ENCODE data around the gene TTLL13. TPM values are rescaled to one million over a fixed set of nuclear protein-coding genes. Genes with fewer than 3 reads are reported as not detected.
"Not testable (repeated sequence)": the region's sequence is repeated elsewhere in the genome, so short reads cannot be mapped to it uniquely, and the experiment has no call there.

Gene TTLL13
- total RNA-seq, 1 donor from 2014 or later = 0.19 TPM

DNA sequence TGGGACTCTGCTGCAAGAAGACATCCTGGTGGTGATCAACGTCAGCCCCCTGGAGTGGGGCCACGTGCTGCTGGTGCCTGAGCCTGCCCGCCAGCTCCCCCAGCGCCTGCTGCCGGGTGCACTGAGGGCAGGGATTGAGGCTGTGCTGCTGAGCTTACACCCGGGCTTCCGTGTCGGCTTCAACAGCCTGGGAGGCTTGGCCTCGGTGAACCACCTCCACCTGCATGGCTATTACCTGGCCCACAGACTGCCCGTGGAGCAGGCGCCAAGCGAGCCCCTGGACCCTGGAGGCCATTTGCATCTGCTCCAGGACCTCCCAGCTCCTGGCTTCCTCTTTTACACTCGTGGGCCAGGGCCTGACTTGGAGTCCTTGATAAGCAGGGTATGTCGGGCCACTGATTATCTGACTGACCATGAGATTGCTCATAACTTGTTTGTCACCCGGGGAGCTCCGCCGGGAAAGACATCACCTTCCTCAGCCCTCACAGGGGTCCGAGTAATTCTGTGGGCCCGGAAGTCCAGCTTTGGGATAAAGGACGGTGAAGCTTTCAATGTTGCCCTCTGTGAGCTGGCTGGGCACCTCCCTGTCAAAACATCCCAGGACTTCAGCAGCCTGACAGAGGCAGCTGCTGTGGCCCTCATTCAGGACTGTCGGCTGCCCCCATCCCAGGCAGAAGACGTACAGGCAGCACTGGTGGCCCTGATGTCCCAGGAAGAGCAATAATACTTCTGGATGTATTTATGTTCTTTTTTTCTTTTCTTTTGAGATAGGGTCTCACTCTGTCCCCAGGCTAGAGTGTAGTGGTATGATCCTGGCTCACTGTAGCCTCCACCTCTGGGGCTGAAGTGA, 7.8 kb upstream of the TTLL13 start:
- intact Hi-C loops (cut with micrococcal nuclease) = no loop called here
- DNase-seq = peak; percentile 36
- peak overlapping the region; percentile 50 for H3K27ac ChIP-seq (replicated peaks)
- H3K36me3 ChIP-seq = peaks cover 40% of the 10 kb centered on the region
- H3K27me3 ChIP-seq (ENCODE audit: low read depth) = no peaks in the 10 kb centered on the region
- TF ChIP-seq CTCF (IDR thresholded peaks at IDR 0.05; ENCODE audit: borderline replicate concordance) = peak; percentile 20
- no peak overlapping the region for H3K4me3 ChIP-seq
- H3K4me1 ChIP-seq = peaks cover 13% of the 10 kb centered on the region
- no peaks in the 10 kb centered on the region for H3K9me3 ChIP-seq (replicated peaks)

DNA sequence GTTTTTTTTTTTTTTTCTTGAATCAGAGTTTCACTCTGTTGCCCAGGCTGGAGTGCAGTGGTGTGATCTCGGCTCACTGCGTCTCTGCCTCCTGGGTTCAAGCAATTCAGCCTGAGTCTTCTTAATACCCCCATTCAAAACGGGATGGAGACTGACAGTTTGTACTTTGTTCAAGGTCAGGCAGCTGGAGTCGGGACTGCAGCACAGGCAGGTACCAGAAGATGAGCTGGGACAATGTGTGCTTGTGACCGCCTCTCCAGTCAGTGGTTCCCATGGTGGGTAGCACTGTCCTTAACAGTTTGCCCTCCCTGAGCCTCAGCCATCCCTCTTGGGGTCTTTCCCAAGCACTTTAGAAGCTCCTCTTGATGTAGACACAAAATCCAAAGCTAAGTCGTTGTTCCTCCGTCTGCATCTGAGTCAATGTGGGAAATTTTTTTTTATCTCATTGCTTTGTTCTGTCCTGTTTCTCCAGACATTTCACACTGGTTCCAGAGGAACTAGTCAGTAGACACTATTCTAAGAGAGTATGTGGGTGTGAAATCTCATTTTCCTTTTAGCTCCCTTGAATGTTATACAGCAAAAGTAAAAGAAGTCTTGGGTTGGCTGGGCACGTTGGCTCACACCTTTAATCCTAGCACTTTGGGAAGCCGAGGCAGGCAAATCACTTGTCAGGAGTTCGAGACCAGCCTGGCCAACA, 5.3 kb upstream of the TTLL13 start:
- TF ChIP-seq CTCF (IDR thresholded peaks at IDR 0.05; ENCODE audit: borderline replicate concordance) = no peak
- Histone ChIP-seq H3K4me3 (no peak overlapping the region), H3K9me3 (replicated peaks) (no peaks in the 10 kb centered on the region), H3K4me1 (peaks cover 26% of the 10 kb centered on the region), H3K27ac (replicated peaks) (no peak overlapping the region), H3K36me3 (peaks cover 15% of the 10 kb centered on the region), H3K27me3 (ENCODE audit: low read depth) (no peaks in the 10 kb centered on the region)
- intact Hi-C loops (cut with micrococcal nuclease) = no loop called here
- DNase-seq = no peak

- peak overlapping the region; percentile 87 for H3K27ac ChIP-seq (replicated peaks)
- TF ChIP-seq CTCF (IDR thresholded peaks at IDR 0.05; ENCODE audit: borderline replicate concordance) = no peak
- no peaks in the 10 kb centered on the region for H3K9me3 ChIP-seq (replicated peaks)
- H3K4me3 ChIP-seq = peak overlapping the region; percentile 72
- no peaks in the 10 kb centered on the region for H3K36me3 ChIP-seq
- no peaks in the 10 kb centered on the region for H3K27me3 ChIP-seq (ENCODE audit: low read depth)
- peaks cover 24% of the 10 kb centered on the region for H3K4me1 ChIP-seq
- no peak for DNase-seq
- intact Hi-C loops (cut with micrococcal nuclease) = no loop called here
Measured at GRCh38 chr15:90248789-90249202, 560 bp upstream of the TTLL13 start.

GRCh38 chr15:90257776-90258175, 8.4 kb downstream of the TTLL13 start:
- no peak for DNase-seq
- H3K4me3 ChIP-seq = no peak overlapping the region
- H3K36me3 ChIP-seq = no peaks in the 10 kb centered on the region
- intact Hi-C loops (cut with micrococcal nuclease) = no loop called here
- H3K4me1 ChIP-seq = no peaks in the 10 kb centered on the region
- H3K9me3 ChIP-seq (replicated peaks) = no peaks in the 10 kb centered on the region
- no peak overlapping the region for H3K27ac ChIP-seq (replicated peaks)
- no peak for TF ChIP-seq CTCF (IDR thresholded peaks at IDR 0.05; ENCODE audit: borderline replicate concordance)
- H3K27me3 ChIP-seq (ENCODE audit: low read depth) = no peaks in the 10 kb centered on the region

- DNase-seq = no peak
- Histone ChIP-seq H3K4me3 (no peak overlapping the region), H3K27ac (replicated peaks) (no peak overlapping the region), H3K4me1 (peaks cover 8% of the 10 kb centered on the region), H3K27me3 (ENCODE audit: low read depth) (no peaks in the 10 kb centered on the region), H3K9me3 (replicated peaks) (no peaks in the 10 kb centered on the region), H3K36me3 (no peaks in the 10 kb centered on the region)
- intact Hi-C loops (cut with micrococcal nuclease) = no loop called here
- no peak for TF ChIP-seq CTCF (IDR thresholded peaks at IDR 0.05; ENCODE audit: borderline replicate concordance)
Measured at GRCh38 chr15:90259524-90259923, 10.2 kb downstream of the TTLL13 start.

DNA sequence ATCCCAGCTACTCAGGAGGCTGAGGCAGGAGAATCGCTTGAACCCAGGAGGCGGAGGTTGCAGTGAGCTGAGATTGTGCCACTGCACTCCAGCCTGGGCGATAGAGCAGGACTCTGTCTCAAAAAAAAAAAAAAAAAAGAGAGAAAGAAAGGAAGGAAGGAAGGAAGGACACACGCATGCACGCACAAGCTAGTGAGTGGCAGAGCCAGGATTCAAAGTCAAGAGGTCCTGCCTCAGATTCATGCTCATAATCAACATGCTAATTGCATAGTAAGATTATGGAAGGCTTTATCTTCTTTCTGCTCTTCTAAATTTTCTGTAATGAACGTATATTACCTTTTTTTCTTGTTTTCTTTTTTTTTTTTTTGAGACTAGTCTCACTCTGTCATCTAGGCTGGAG, 11.4 kb downstream of the TTLL13 start:
- H3K9me3 ChIP-seq (replicated peaks); H3K4me3 ChIP-seq; intact Hi-C loops (cut with micrococcal nuclease); DNase-seq; H3K27ac ChIP-seq (replicated peaks); H3K36me3 ChIP-seq; H3K27me3 ChIP-seq (ENCODE audit: low read depth): not testable (repeated sequence)
- peaks cover 19% of the 10 kb centered on the region for H3K4me1 ChIP-seq
